Ovary (tissue), 3 donors: ENCODE data around the gene IGF2BP1.

Experiments used
- EP300 ChIP-seq: sonication (generic); formaldehyde crosslinking; IDR thresholded peaks from one replicate; pipeline ENCODE4 v1.6.1; 2017; ENCODE audit warnings: antibody characterized with exemption
- POLR2A ChIP-seq: fragments of 450-650 bp; IDR thresholded peaks from one replicate; pipeline ENCODE4 v1.6.1; 2017; ENCODE audit warnings: antibody characterized with exemption, mild to moderate bottlenecking, moderate library complexity
- TF ChIP-seq, protein P1 (sequence below), 3 donors: fragments of 450-650 bp in 2 of 3; fragments of 200-600 bp in 1 of 3; IDR thresholded peaks; one replicate each; pipeline versions ENCODE4 v1.5.1 to v1.8.0; 2016 to 2022; ENCODE audit warnings: antibody characterized with exemption in 3 of 3, mild to moderate bottlenecking in 1 of 3
- donor health status: DM: no; HTN: no; CAD: no.

DNA sequence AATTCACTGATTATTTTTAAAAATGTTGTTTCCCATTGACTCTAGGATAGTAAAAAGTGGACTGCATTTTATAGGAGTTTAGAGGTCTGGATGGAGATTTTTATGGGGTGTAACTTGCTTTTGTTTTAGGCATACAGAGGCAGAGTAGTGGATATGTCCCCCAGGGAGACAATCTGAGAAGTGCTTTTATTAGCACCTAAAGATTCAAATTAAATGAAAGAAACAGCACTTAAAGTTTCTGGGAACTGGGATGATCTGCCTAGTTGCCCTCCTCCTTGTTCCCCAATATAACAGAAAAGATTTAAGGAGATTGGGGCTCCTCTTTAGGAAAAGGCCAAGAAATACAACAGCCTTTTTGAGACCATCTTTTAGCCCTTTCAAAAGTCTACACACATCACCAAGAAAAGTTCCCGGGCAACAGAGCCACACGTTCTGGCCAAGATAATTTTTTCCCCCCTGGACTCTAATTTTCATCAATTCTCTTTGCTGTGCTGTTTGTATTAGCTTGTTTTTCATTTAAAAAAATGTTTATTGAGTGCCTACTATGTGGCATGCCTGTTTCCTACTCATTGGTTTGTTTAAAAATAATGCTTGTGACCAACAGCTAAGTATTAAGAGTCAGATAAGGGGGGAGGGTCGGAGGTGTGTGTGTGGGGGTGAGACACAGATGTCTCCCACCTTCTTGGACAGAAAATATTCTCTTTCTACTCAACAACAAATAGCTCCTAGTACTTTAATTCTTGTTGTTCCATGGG, 2.5 kb upstream of the IGF2BP1 start:
- TF ChIP-seq POLR2A (no peak), EP300 (no peak)
- TF ChIP-seq, protein P1, sequence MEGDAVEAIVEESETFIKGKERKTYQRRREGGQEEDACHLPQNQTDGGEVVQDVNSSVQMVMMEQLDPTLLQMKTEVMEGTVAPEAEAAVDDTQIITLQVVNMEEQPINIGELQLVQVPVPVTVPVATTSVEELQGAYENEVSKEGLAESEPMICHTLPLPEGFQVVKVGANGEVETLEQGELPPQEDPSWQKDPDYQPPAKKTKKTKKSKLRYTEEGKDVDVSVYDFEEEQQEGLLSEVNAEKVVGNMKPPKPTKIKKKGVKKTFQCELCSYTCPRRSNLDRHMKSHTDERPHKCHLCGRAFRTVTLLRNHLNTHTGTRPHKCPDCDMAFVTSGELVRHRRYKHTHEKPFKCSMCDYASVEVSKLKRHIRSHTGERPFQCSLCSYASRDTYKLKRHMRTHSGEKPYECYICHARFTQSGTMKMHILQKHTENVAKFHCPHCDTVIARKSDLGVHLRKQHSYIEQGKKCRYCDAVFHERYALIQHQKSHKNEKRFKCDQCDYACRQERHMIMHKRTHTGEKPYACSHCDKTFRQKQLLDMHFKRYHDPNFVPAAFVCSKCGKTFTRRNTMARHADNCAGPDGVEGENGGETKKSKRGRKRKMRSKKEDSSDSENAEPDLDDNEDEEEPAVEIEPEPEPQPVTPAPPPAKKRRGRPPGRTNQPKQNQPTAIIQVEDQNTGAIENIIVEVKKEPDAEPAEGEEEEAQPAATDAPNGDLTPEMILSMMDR (IDR thresholded peaks at IDR 0.05), result no peak
